Iris pigment epithelial cell (primary cell): Measurements from ENCODE around the gene MRLN.
"Not testable (repeated sequence)": the region's sequence is repeated elsewhere in the genome, so short reads cannot be mapped to it uniquely, and the experiment has no call there.

Experiments used
- DNase-seq: peaks from one replicate; pipeline ENCODE4 v3.0.0-alpha.2; 2011; ENCODE audit warnings: low read depth

The MRLN gene

GRCh38 chr10:59753267-59753666 is at the start of gene MRLN:
Gene MRLN, minus strand, starts transcription at chr10:59753455.
- DNase-seq, result no peak

- DNase-seq, result no peak
Observed at GRCh38 chr10:59801171-59801570, 47.9 kb upstream of the MRLN start.

- no peak for DNase-seq
Observed at GRCh38 chr10:59799421-59799820, 46.2 kb upstream of the MRLN start.

- peak; percentile 48 for DNase-seq
Observed at GRCh38 chr10:59793919-59794318, 40.7 kb upstream of the MRLN start.

GRCh38 chr10:59792812-59793211 is 39.6 kb upstream of the MRLN start:
- DNase-seq, result no peak

- no peak for DNase-seq
Observed at GRCh38 chr10:59791601-59792000, 38.3 kb upstream of the MRLN start.

GRCh38 chr10:59790080-59790479 is 36.8 kb upstream of the MRLN start:
- not testable (repeated sequence) for DNase-seq

GRCh38 chr10:59788914-59789313 is 35.7 kb upstream of the MRLN start:
- peak; percentile 11 for DNase-seq

- not testable (repeated sequence) for DNase-seq
Observed at GRCh38 chr10:59787032-59787431, 33.8 kb upstream of the MRLN start.

- not testable (repeated sequence) for DNase-seq
Observed at GRCh38 chr10:59785476-59785875, 32.2 kb upstream of the MRLN start.

GRCh38 chr10:59781511-59781910 is 28.3 kb upstream of the MRLN start:
- DNase-seq, result no peak

GRCh38 chr10:59779756-59780533 is 26.7 kb upstream of the MRLN start:
- no peak for DNase-seq

GRCh38 chr10:59774451-59774850 is 21.2 kb upstream of the MRLN start:
- DNase-seq, result no peak

GRCh38 chr10:59773088-59773487 is 19.8 kb upstream of the MRLN start:
- no peak for DNase-seq

GRCh38 chr10:59771162-59771807 is 18.0 kb upstream of the MRLN start:
- no peak for DNase-seq

- DNase-seq, result no peak
Observed at GRCh38 chr10:59770689-59771088, 17.4 kb upstream of the MRLN start.

GRCh38 chr10:59762505-59762904 is 9.2 kb upstream of the MRLN start:
- no peak for DNase-seq

- DNase-seq, result peak; percentile 95
Observed at GRCh38 chr10:59757966-59758365, 4.7 kb upstream of the MRLN start.

- no peak for DNase-seq
Observed at GRCh38 chr10:59754951-59755350, 1.7 kb upstream of the MRLN start.

GRCh38 chr10:59752278-59752940 is 846 bp downstream of the MRLN start:
- DNase-seq, result no peak

GRCh38 chr10:59750155-59750945 is 2.9 kb downstream of the MRLN start:
- DNase-seq, result peak; percentile 11

GRCh38 chr10:59748834-59749233 is 4.4 kb downstream of the MRLN start:
- no peak for DNase-seq
